HG03280 (cell line): Measurements from ENCODE around the gene PLEKHA6.
"Not testable (repeated sequence)": the region's sequence is repeated elsewhere in the genome, so short reads cannot be mapped to it uniquely, and the experiment has no call there.

Source experiments
- ATAC-seq: cut with Tn5 transposase; IDR thresholded peaks from one replicate; pipeline ENCODE4 v1.9.1; 2021; ENCODE audit warnings: mild to moderate bottlenecking, moderate library complexity; ENCODE audit not compliant: unreplicated experiment

Gene PLEKHA6

DNA sequence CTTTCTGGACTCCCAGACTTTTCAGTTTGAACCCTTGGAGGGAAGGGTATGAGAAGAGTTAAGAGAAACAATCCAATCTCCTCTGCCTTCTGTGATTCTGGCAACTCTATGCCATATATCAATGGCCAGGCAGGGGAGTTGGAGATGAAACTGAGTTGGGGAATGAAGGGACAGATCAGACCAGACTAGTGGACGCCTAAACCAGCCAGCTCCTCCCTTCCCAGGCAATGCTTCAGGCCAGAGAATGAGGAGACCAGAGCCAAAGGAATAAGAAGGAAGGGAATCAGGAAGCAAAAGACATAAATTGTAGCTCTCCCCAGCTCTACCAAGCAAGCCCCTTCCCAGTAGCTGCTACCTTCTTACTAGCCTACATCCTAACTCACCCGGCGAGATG is 22.7 kb downstream of the PLEKHA6 start:
- ATAC-seq, result no peak

DNA sequence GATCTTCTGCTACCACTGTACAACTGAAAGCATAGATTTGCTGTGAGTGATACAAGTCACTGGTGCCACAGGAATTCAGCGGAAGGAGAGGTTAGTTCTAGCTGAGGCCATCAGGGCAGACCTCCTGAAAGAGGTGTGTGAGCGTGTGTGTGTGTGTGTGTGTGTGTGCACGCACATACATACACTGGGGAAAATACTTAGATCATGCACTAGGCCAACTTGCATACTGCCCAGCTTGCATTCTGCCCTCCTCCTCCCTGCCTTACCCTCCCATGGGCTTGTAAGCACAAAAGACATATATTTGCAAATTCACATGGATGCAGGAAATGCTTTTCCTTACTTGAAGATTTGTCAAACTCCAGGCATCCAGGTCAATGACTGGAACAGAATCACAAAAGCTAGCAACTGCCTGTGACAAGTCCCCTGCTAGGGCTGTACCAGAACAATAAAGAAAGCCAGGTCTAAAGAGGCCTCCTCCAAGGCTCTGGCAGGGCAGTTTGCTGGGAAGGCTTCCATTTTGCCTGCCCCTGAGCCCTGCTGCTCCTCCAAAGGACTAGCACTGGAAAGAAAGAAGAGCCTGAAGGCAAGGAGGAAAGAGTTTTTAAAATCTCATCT is 23.2 kb downstream of the PLEKHA6 start:
- no peak for ATAC-seq

DNA sequence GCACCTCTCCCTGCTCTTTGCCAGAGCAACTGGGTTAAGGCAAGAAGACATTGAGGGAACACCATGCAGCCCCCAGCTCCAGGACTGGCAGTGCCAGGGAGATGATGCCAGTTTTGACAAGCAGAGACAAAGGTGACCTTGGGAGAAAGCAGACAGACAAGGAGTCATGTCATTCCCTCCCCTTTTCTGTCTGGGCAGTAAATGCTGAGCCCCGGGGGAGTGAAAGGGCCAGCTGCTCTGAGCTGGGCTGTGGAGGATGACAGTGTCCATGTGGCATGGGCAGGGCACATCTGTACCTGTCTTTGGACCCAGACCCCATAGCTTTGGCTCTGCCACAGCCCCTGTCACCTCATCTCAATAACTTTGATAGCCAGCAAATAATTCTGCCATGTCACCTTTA is 24.2 kb downstream of the PLEKHA6 start:
- no peak for ATAC-seq

DNA sequence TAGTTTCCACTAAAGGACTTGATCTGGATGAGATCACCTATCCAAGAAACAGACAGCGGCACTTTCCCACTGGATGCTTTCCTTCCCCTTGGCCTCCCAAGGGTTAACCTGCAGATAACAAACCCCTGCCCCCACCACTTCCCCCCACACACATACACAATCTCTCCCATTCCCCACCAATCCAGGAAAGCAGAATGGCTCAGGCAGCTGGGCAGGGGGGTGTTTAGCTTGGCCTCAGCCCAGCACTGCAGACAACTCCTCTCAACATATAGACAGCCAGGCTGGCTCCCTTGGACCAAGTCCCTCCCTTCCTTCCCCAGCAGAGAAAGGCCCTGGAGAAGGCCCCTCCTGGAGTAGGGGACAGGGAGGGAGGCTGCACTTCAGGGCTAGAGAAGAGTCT is 24.6 kb downstream of the PLEKHA6 start:
- no peak for ATAC-seq

DNA sequence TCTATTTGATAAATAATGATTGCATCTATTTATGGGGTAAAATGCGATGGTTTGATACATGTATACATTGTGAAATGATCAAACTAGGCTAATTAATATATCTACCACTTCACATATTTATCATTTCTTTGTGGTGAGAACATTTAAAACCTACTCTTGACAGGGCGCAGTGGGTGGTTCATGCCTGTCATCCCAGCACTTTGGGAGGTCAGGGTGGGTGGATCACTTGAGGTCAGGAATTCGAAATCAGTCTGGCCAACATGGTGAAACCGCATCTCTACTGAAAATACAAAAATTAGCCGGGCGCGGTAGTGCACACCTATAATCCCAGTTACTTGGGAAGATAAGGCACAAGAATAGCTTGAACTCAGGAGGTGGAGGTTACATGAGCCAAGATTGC is 25.3 kb downstream of the PLEKHA6 start:
- no peak for ATAC-seq

DNA sequence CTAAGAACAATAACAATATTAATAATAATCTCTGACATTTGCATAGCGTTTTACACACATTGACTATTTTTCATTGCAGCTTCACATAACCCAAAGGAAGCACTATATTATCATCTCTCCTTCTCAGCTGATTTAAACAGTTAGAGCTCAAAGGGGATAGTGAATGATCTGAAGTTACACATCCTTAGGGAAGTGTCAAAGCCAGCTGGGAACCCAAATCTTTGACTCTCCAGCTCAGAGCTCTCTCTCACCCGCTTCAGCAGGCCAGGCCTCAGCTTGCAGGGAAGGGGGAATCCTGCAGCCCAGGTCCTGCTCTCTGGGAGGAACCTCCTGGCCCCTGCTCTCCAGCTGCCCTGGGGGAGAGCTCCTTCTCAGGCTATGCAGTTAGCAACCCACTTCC is 26.3 kb downstream of the PLEKHA6 start:
- no peak for ATAC-seq

DNA sequence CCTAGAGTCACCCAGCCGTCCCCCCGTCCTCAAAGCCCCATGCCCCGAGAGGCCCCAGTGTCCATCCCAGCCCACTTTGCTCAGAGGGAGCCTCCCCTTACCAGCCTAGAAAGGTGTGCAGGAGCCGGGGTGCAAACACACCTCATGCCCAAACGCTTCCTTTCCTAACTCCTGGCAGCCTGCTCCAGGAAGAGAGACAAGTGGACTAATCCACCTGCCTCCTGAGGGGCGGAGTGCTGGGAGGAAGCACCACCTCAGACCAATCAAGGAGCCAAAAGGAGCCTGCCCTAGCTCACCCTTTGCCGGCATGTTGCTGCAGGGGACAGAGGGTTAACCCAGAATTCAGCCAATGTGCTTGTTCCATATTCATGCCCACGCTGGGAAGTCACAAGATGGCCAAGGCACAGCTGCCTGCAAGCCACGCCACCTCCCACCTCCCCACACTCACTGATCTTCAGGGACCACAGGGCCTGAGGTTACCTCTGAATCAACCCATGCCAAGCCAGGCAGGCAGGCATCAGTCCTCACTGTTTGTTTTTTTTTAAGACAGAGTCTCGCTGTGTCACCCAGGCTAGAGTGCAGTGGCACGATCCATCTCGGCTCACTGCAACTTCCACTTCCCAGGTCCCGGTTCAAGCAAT is 27.8 kb downstream of the PLEKHA6 start:
- ATAC-seq, result no peak

DNA sequence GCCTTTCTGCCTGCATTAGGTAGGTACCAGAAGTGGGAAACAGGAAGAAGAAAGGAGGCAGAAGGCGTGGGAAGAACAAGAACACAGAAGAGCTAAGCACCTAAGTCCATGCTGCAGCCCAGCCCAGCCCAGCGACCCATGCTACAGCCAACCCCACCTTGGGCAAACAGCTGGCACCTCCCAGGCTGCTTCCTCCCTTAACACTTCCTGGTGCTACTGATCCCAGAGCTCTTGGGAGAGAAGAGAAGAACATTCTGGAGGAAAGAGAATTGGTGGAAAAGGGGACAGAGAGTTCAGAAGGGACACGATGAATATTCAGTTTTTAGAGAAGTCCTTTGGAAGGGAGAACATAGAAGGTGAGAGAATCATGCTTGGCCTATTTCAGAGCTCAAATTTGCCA is 28.5 kb downstream of the PLEKHA6 start:
- no peak for ATAC-seq

DNA sequence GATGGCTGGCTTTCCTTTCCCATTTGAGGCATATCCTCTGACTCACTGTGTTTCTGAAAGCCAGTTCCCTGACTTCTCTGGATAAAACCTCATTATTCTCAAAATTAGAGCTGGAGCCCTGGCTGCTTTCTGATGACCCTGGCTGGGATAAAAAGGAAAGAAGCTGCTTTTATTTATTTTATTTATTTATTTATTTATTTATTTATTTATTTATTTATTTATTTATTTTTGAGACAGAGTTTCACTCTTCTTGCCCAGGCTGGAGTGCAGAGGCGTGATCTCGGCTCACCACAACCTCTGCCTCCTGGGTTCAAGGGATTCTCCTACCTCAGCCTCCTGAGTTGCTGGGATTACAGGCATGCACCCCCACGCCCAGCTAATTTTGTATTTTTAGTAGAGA is 31.9 kb downstream of the PLEKHA6 start:
- ATAC-seq, result not testable (repeated sequence)

DNA sequence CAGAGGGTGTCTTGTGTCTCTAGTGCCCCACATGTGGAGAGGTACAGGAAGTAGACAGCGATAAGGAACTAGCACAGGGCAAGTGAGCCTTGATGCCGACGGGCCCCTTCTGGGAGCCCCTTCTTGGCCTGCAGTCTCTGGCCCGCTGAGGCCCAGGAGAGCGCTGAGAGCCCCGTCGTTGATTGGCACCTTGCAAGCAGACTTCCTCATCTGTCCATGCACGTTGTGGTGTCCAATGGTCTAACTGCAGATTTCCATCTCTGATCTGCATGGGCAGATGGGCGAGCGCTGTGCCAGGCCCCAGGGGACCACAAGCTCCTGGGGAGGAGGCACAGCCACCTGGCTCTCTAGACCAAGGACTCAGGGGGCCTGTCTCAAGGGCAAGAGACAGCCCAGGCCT is 32.4 kb downstream of the PLEKHA6 start:
- ATAC-seq, result no peak

DNA sequence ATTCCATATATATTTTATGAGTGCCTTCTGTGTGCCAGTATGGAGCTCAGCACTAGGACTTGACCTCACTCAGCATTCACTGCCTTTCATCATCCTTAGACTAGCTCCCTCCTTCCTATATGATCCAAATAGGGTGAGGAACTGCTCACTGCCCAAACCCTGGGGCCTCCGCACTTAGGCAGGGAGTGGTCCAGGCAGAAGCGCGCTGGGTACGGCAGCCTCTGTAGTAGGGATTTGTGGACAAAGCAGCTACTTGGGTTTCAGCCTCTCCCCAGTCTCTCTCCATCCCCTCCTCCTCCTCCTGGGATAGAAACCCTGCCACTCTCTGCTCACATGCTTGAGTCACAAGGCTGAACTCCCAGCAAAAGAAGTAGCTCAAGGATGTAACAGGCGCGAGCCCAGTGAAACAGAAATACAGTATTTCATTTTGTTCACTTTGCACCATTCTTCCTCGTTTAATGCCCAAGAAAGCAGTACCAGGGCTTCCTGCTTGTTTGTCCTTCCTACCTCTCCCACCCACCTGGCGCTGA is 32.9 kb downstream of the PLEKHA6 start:
- no peak for ATAC-seq

DNA sequence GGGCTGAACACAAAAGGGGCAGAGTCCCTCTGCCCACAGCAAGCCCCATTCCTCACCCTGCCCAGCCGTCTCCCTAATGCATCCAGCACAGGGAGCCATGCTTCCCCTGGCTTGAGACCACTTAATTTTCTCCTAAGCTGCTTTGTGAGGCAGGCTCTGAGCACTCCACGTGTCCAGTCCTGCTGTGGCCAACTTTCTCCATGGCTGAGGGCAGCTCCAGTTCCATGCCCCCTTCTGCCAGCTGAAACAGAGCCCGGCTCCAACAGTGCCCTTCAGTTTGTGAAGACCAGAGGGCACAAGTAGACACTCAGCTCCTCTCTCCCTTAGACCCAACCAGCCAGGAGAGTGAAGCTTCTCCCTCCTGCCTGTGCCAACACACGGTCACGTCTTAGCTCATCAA is 33.8 kb downstream of the PLEKHA6 start:
- no peak for ATAC-seq

DNA sequence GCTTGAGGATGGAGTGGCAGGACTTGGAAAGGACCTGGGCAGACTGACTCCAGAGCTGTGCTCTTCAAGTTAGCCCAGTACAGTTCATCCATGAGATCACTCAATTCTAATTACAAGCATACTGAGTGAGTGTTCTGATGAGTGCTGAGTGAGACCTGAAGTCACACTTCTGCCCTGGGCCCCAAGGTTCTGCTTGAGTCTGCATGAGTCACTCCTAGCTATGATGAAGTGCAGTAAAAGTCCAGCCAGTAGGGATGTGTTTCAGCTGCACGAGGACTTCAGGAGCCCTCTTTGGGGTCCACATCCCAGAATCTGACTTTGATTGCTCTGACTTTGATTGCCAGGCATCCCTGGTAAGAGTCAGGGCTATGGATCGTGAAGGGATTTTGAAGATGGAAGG is 35.8 kb downstream of the PLEKHA6 start:
- ATAC-seq, result no peak

DNA sequence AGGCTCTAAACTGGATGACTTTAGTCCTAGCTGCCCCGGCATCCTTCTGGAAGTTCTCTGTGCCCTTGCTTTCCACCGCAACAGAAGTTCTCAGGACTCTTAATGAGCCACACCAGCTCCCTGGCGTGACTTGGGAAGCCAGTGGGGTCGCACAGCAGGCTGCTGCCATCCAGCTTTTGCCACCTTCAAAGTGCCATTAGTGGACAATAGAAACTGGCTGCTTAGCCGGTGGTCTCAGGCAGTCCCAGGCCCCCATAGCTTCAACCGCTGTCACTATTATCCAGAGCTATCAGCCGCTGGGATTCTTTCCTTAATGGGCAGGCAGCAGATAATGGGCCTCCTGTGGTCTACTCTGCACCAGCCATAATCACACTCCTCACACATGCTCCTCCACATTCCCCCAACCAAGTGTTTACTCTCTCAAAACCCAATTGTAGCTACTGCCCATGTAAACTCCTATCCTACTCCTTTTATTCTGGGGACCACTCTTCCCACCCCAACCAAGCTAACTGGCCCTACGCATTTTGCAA is 37.3 kb downstream of the PLEKHA6 start:
- no peak for ATAC-seq

DNA sequence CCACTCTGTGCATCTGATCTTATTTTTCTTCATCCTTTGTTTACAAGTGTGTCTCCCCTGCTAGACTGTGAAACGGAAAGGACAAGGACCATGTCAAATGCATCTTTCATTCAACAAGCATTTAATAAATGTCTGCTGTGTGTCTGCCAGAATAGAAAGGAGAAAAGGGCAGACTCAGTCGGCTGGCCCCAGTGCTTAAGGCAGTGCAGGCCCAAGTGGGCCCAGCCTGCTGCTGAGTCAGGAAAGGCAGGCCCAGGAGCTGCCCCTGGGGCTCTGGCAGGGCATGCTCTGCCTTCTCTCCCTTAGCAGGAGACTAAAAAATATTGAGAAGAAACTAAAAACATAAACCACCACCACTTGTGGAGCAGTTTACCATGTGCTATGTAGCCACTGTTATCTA is 38.1 kb downstream of the PLEKHA6 start:
- no peak for ATAC-seq

DNA sequence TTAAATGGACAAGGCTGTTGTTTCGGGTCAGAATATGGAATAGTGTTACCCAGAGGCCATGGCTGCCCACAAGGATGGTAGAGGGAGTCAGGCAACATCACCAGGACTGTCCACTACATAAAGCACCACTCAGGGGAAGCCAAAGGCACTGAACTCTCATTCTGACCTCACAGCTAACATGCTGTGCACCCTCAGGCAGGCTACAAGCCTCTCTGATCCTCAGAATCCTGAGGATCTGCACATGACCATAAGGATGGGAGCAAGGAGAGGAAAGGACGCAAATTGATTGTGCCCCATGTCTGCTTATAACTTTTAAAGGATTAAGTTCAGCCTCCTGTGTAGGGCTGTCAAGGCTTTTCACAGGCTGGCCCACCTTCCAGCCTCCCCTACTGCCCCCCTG is 38.7 kb downstream of the PLEKHA6 start:
- no peak for ATAC-seq

DNA sequence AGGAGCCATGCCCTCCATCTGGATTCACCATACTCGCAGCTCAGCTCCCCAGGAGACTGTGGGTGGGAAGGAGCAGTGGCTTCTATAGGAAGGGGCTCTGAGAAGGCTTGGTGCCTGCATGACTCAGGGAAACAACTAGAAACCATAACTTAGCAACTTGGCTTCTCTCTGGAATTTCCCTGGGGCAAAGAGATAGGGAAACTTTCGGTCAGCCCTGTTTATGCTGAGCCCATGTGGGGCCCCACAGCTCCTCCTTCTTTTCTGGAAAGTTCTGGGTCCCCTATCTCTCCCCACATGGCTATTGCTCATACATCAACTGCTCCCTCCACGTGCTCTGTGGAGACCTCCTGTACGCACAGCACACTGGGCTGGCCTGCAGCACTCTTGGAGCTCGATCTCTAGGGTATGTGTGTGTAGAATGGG is 39.3 kb downstream of the PLEKHA6 start:
- no peak for ATAC-seq

DNA sequence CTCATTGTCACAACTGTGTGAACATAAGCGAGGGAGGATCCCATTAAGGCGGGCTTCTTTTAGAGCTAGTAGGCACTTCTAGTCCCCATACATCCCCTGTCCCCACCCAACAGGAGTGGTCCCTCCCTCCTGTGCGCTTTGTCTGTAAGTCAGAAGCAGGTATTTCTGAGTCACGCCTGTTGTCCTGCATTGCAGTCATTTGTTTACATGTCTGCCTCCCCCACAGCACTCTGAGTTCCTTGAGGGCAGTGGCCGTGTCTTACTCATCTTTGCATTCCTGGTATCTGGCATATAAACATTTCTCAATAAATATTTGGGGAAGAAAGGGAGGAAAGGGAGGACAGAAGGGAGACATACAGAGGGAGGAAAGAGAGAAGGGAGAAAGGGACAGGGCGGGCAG is 40.3 kb downstream of the PLEKHA6 start:
- ATAC-seq, result no peak

DNA sequence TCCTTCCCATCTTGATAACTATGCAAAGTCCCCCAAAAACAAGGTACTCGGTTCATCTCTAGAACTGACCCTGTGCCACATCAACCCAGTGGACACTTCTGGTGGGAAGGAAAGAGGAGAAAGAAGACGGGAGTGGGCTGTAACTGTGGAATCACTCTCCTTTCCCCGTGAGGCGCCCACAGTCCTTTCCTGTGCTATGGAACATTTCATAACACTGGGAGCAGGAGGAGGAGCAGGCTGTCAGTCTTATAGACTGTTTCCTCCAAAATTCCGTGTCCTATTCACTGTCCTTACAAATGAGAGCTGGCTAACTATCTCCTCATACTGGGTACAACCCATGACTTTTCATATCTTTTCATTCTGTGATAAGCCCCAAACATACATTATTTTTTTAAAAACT is 40.7 kb downstream of the PLEKHA6 start:
- ATAC-seq, result no peak

DNA sequence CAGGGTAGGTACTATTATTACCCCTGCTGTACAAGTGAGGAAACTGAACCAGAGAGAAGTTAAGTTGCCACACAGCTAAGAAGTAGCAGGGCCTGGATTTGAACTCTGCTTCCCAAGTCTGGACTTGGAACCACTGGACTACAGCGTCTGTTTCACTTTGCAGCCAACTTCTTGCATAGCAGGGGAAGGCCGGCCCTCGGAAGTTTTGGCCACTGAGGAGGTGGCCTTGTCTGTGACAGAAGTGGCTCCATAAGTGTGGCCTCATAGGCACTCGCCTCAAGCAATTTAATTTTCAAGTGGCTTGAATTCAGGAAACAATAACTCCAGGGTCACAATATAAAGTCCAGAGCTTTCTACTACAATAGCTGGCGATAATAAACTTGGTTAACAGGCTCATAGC is 41.4 kb downstream of the PLEKHA6 start:
- no peak for ATAC-seq

DNA sequence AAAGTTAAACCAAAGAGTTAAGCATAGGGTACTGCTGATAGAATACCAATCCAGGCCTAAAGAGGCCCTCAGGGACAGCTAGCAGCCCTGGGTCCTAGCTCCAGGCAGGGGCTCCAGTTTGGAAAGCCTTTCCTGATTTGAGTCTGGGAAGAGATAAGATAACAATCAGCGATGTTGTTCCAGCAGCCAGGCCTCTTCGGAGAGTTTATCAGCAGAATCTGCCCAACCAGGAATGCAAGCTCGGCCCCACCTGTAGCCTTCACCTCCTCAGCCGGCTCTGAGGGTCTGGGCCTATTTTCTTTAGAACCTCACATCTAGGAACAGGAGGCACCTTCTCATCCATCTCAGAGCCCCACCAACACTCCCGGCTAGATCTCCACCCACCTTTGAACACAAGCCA is 42.6 kb downstream of the PLEKHA6 start:
- no peak for ATAC-seq

DNA sequence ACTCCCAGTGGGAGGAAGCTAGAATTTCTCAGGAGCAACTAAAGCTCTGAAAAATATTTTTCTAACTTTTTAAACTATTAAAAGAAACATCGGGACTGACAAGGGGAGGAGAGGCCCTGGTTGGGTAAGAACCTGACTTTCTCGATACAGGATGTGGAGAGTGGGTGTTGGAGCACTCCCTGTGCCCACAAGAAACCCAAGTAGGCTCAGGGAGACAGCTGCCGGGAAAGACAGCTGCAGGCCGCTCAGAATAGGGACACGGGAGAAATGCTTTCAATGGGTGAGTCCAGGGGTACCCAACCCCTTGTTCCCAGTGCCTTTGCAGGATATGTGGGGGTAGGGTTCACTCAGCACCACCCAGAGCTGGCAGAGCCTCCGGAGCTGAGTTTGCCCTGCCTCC is 43.6 kb downstream of the PLEKHA6 start:
- ATAC-seq, result no peak
